ENCODE results near the gene CCDC200. TPM values are rescaled to one million over a fixed set of nuclear protein-coding genes. Genes with fewer than 3 reads are reported as not detected.

Gene CCDC200
- total and polyA plus RNA-seq, 2 of the 13 experiments (the other 11 are each of a cell fraction or from before 2014, with no cell fraction given): not detected

DNA sequence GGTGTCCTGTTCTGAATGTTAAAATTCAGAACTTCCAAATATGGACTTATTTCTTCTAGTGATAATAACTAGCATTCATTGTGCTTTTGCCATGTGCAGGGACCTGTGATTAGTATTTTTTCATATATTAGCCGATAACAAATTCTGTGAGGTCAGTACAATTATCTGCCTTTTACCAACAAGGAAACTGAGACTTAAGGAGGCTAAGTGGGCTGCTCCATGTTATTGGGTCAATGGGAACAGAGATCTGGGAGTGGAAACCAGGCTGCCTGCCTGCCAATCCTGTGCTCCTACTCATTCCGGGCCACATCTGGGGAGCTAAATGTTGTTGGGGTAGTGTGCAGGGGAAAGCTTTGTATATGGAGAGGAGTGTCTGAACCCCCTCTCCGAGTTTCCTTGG is 13.1 kb downstream of the CCDC200 start:
- H4K20me1 ChIP-seq (ENCODE audit: insufficient read depth, low read length): no peaks in the 10 kb centered on the region
- no TSS peak for BruUV-seq (replicated peaks)
- no peak for TF ChIP-seq ZNF382 (CRISPR knock-in tag; IDR thresholded peaks at IDR 0.05; ENCODE audit: borderline replicate concordance)
- 0 out of 2 replicates have a peak, but pooled peaks have one; percentile 50 for TF ChIP-seq ZSCAN9 (CRISPR knock-in tag; IDR thresholded peaks at IDR 0.05; ENCODE audit: borderline replicate concordance)
- no peak for TF ChIP-seq ZMYM4 (CRISPR knock-in tag; IDR thresholded peaks at IDR 0.05)
- TF ChIP-seq, protein P1, sequence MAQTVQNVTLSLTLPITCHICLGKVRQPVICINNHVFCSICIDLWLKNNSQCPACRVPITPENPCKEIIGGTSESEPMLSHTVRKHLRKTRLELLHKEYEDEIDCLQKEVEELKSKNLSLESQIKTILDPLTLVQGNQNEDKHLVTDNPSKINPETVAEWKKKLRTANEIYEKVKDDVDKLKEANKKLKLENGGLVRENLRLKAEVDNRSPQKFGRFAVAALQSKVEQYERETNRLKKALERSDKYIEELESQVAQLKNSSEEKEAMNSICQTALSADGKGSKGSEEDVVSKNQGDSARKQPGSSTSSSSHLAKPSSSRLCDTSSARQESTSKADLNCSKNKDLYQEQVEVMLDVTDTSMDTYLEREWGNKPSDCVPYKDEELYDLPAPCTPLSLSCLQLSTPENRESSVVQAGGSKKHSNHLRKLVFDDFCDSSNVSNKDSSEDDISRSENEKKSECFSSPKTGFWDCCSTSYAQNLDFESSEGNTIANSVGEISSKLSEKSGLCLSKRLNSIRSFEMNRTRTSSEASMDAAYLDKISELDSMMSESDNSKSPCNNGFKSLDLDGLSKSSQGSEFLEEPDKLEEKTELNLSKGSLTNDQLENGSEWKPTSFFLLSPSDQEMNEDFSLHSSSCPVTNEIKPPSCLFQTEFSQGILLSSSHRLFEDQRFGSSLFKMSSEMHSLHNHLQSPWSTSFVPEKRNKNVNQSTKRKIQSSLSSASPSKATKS (CRISPR knock-in tag; IDR thresholded peaks at IDR 0.05): 0 out of 2 replicates have a peak, but pooled peaks have one; percentile 50
- TF ChIP-seq, protein P2, sequence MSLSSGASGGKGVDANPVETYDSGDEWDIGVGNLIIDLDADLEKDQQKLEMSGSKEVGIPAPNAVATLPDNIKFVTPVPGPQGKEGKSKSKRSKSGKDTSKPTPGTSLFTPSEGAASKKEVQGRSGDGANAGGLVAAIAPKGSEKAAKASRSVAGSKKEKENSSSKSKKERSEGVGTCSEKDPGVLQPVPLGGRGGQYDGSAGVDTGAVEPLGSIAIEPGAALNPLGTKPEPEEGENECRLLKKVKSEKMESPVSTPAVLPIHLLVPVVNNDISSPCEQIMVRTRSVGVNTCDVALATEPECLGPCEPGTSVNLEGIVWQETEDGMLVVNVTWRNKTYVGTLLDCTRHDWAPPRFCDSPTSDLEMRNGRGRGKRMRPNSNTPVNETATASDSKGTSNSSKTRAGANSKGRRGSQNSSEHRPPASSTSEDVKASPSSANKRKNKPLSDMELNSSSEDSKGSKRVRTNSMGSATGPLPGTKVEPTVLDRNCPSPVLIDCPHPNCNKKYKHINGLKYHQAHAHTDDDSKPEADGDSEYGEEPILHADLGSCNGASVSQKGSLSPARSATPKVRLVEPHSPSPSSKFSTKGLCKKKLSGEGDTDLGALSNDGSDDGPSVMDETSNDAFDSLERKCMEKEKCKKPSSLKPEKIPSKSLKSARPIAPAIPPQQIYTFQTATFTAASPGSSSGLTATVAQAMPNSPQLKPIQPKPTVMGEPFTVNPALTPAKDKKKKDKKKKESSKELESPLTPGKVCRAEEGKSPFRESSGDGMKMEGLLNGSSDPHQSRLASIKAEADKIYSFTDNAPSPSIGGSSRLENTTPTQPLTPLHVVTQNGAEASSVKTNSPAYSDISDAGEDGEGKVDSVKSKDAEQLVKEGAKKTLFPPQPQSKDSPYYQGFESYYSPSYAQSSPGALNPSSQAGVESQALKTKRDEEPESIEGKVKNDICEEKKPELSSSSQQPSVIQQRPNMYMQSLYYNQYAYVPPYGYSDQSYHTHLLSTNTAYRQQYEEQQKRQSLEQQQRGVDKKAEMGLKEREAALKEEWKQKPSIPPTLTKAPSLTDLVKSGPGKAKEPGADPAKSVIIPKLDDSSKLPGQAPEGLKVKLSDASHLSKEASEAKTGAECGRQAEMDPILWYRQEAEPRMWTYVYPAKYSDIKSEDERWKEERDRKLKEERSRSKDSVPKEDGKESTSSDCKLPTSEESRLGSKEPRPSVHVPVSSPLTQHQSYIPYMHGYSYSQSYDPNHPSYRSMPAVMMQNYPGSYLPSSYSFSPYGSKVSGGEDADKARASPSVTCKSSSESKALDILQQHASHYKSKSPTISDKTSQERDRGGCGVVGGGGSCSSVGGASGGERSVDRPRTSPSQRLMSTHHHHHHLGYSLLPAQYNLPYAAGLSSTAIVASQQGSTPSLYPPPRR (CRISPR knock-in tag; IDR thresholded peaks at IDR 0.05; ENCODE audit: borderline replicate concordance): no peak
- TF ChIP-seq ZNF614 (CRISPR knock-in tag; IDR thresholded peaks at IDR 0.05; ENCODE audit: borderline replicate concordance): no peak
- TF ChIP-seq RBFOX2 (IDR thresholded peaks at IDR 0.05; ENCODE audit: low read depth, low read length): peak; percentile 51; the same call in 1 of the 2 replicates
- TF ChIP-seq ZNF644 (CRISPR knock-in tag; IDR thresholded peaks at IDR 0.05; ENCODE audit: low read depth): no peak
- no peak for TF ChIP-seq SP4 (CRISPR knock-in tag; IDR thresholded peaks at IDR 0.05)
- no peak for TF ChIP-seq ZNF207 (IDR thresholded peaks at IDR 0.05; ENCODE audit: borderline replicate concordance)
- TF ChIP-seq, protein P3, sequence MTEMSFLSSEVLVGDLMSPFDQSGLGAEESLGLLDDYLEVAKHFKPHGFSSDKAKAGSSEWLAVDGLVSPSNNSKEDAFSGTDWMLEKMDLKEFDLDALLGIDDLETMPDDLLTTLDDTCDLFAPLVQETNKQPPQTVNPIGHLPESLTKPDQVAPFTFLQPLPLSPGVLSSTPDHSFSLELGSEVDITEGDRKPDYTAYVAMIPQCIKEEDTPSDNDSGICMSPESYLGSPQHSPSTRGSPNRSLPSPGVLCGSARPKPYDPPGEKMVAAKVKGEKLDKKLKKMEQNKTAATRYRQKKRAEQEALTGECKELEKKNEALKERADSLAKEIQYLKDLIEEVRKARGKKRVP (CRISPR knock-in tag; IDR thresholded peaks at IDR 0.05): no peak
- TF ChIP-seq PRDM10 (CRISPR knock-in tag; IDR thresholded peaks at IDR 0.05; ENCODE audit: low read depth): 0 out of 2 replicates have a peak, but pooled peaks have one; percentile 14

More for the DNA sequence above, 13.1 kb downstream of the CCDC200 start:
- peaks cover 5 to 36% of the 10 kb centered on the region in 2 experiments for H3K36me3 ChIP-seq (replicated peaks in 1 of 2; ENCODE audit: control insufficient read depth in 1 of 2, insufficient read depth in 2 of 2, low read length in 2 of 2)
- peak overlapping the region; percentile 36; the same call in 1 of the 2 replicates for H3K9ac ChIP-seq (ENCODE audit: insufficient read depth, low read depth, low read length)
- H3K4me3 ChIP-seq (replicated peaks in 1 of 3; ENCODE audit: insufficient read depth in 1 of 3, low read depth in 2 of 3, low read length in 3 of 3): no peak overlapping the region
- H3K9me3 ChIP-seq (ENCODE audit: low read length): no peaks in the 10 kb centered on the region
- no peak for FAIRE-seq
- peaks cover 86% of the 10 kb centered on the region for H3K4me1 ChIP-seq (ENCODE audit: insufficient read depth, low read length)
- peaks cover 27% of the 10 kb centered on the region for H3K79me2 ChIP-seq (ENCODE audit: insufficient read depth, low read length)
- ChIA-PET CTCF (ENCODE audit: low intra/inter-chr PET ratio, low total read pairs) (no interaction called here), POLR2A (interaction anchor here (0.8 to 7.6 kb wide), 12 partner anchors 12 to 217 kb away, joined by 3 to 177 read pairs (median 16); partner anchors contain the start of genes NBR1 and RPL27)
- no peak overlapping the region for H2AFZ ChIP-seq (ENCODE audit: low read length)
- WGBS (ENCODE audit: low lambda C conversion rate): 93% methylated on average over 3 of the region's 3 CpGs
- no peak for ATAC-seq
- DNase-seq (ENCODE audit: low spot score): no peak
- no peaks in the 10 kb centered on the region; a peak in 1 of 5 replicates for H3K27me3 ChIP-seq (ENCODE audit: control insufficient read depth in 1 of 2, insufficient read depth in 2 of 2, low read length in 2 of 2)
- in situ Hi-C loops (cut with HindIII; ENCODE audit: extremely low pct_ligation_motif_present, low pct_unique_long_range_greater_than_20kb): no loop called here
- H3K27ac ChIP-seq (ENCODE audit: extremely low read length, insufficient read depth, low read length): peak overlapping the region; percentile 94
- intact Hi-C loops (cut with micrococcal nuclease; ENCODE audit: unreplicated experiment): no loop called here
- peak overlapping the region; percentile 60; the same call in 1 of the 2 replicates for H3K4me2 ChIP-seq (ENCODE audit: low read depth, low read length)

Measured in HepG2 (cell line).